GM12865 (cell line): ENCODE data around the gene YWHAH.
A peak's percentile ranks its signal among the peaks of the same experiment; 100 is the strongest.
"Not testable (repeated sequence)": the region's sequence is repeated elsewhere in the genome, so short reads cannot be mapped to it uniquely, and the experiment has no call there.

ENCODE experiments used
- DNase-seq: peaks from one replicate; pipeline ENCODE4 v3.0.0; 2010; ENCODE audit warnings: low read depth
- H3K4me3 ChIP-seq: 2 replicates; pipeline ENCODE4 v1.5.1; 2011; ENCODE audit warnings: mild to moderate bottlenecking, low read depth, low read length, control low read depth
- CTCF ChIP-seq: IDR thresholded peaks from 2 replicates; pipeline ENCODE4 v1.5.1; 2011; ENCODE audit warnings: low read length, control low read depth, low read depth, inconsistent platforms; ENCODE audit not compliant: insufficient read depth; ENCODE audit errors: missing control alignments

Gene YWHAH

GRCh38 chr22:31973739-31974138 lies 29.4 kb downstream of the YWHAH start:
- no peak for DNase-seq
- TF ChIP-seq CTCF: no peak
- no peak overlapping the region for H3K4me3 ChIP-seq

GRCh38 chr22:31977141-31977841 lies 33.0 kb downstream of the YWHAH start:
- DNase-seq: peak; percentile 77
- TF ChIP-seq CTCF: peak; percentile 84
- no peak overlapping the region for H3K4me3 ChIP-seq

GRCh38 chr22:31977939-31978338 lies 33.6 kb downstream of the YWHAH start:
- no peak overlapping the region for H3K4me3 ChIP-seq
- DNase-seq: no peak
- TF ChIP-seq CTCF: no peak

- TF ChIP-seq CTCF: no peak
- H3K4me3 ChIP-seq: no peak overlapping the region
- DNase-seq: no peak
Measured at GRCh38 chr22:31980628-31981027, 36.3 kb downstream of the YWHAH start.

GRCh38 chr22:31981976-31982375 lies 37.6 kb downstream of the YWHAH start:
- H3K4me3 ChIP-seq, DNase-seq: not testable (repeated sequence)

GRCh38 chr22:31983911-31984656 lies 39.7 kb downstream of the YWHAH start:
- TF ChIP-seq CTCF: no peak
- H3K4me3 ChIP-seq: no peak overlapping the region
- no peak for DNase-seq

- no peak overlapping the region for H3K4me3 ChIP-seq
- DNase-seq: no peak
- TF ChIP-seq CTCF: no peak
Measured at GRCh38 chr22:31987218-31987617, 42.9 kb downstream of the YWHAH start.
